A673 (cell line): ENCODE data around the gene TP53INP2.

Experiments
- CTCF ChIP-seq: fragments of 300-800, 200-600 bp; sonication (generic); conservative IDR thresholded peaks from 2 replicates; pipeline ENCODE4 v1.5.1; 2017; ENCODE audit warnings: low read depth, mild to moderate bottlenecking, antibody characterized with exemption, low read length, moderate library complexity, mixed read lengths
- EZH2 ChIP-seq: fragments of 200-600 bp; sonication (generic); IDR thresholded peaks from 2 replicates; pipeline ENCODE4 v1.6.1; 2017; ENCODE audit warnings: borderline replicate concordance, low read depth, mild to moderate bottlenecking, mixed read lengths, antibody characterized with exemption, low read length; ENCODE audit not compliant: poor library complexity, severe bottlenecking

DNA sequence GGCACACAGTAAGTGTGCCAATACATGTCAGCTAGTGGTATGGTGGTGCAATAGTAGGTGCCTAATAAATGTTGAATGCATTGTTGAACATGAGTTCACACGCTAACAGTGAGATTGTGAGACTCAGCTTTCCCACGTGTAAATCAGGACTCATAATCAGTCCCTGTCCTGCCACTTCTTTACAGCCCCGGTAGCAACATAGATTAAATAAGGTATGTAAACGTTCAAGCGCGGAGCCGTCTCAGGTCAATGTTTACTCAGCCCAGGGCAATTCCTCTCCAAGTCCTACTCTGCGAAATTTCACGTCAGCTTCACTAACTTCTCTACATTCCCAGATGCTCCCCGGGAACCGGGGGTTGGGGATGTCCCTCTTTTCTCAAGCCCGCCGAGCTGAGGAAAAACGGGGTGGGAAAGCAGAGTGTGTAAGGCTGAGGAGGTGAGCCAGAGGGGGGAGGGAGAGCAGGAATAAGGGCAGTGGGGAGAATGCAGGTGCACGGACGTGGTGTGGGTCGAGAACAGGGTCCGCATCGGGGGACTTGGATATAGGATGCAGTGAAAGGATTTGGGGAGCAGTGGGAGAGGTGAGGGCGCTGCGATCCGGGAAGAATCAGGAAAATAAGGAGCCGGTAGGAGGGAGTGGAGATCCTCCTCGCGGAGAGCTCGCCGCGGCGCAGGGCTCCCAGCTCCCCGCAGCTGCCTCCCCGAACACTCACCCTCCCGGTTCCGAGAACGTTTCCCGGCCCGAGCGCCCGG lies 544 bp upstream of the TP53INP2 start:
- TF ChIP-seq EZH2 (no peak), CTCF (no peak)
